Measurements from ENCODE around the gene RNF186.
"Not testable (repeated sequence)": the region's sequence is repeated elsewhere in the genome, so short reads cannot be mapped to it uniquely, and the experiment has no call there.

RNF186 gene

DNA sequence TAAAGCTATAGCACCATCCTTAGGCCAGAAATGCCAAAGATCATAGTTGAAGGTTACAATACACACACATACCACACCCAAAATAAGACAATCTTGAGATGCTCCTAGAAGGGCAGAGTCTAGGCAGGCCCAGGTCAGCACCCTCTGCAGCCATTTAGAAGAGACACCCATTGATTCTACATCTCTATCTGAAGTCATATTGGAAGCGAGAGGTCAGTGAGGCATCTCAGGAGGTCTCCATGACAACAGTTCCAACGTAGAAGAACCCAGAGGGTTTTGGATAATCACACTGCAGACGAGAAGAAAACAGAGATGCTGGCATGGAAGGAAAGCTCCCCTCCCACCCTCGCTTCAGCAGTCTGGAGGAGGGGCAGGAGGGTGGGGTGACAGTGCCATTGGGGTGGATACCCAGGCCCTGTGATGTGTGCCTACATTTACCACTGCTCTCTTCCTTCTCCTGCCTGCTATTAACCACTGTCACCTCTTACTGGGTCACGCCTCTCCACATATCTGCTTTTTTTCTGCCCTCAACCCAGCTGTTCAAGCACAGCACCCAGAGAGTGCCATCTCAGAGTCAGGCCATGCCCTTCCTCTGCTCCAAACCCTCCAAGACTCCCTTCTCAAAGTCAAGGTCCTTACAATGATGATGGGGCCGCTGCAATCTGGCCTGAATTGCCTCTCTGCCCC lies 21.6 kb downstream of the RNF186 start:
- DNase-seq: no peak

DNA sequence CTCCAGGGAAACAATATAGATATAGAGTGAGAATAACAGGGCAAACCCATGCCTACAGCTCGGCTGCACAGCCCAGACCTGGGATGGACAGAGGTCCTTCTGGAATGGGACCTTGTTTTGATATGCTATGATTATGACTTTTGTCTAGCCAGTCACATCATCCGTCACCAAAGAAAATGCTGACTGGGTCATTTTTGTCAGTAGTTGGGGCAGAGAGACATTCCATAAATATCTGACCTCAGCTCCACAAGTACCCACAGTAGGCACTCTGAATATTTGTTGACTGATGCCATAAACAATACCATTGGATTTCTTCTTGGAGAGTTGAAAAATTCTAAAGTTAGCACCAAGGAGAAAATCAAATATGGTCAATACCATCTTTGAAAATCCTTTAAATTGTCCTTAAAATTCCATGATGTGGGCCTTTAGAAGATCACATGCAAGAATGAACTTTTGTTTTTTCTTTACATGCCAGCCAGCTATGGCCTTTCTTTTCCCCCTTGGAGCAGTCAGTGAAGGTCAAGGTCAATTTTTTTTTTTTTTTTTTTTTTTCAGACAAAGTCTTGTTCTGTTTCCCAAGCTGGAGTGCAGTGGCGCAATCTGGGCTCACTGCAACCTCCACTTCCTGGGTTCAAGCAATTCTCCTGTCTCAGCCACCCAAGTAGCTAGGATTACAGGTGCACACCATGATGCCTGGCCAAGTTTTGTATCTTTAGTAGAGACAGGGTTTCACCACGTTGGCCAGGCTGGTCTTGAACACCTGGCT lies 22.7 kb downstream of the RNF186 start:
- no peak for DNase-seq

DNA sequence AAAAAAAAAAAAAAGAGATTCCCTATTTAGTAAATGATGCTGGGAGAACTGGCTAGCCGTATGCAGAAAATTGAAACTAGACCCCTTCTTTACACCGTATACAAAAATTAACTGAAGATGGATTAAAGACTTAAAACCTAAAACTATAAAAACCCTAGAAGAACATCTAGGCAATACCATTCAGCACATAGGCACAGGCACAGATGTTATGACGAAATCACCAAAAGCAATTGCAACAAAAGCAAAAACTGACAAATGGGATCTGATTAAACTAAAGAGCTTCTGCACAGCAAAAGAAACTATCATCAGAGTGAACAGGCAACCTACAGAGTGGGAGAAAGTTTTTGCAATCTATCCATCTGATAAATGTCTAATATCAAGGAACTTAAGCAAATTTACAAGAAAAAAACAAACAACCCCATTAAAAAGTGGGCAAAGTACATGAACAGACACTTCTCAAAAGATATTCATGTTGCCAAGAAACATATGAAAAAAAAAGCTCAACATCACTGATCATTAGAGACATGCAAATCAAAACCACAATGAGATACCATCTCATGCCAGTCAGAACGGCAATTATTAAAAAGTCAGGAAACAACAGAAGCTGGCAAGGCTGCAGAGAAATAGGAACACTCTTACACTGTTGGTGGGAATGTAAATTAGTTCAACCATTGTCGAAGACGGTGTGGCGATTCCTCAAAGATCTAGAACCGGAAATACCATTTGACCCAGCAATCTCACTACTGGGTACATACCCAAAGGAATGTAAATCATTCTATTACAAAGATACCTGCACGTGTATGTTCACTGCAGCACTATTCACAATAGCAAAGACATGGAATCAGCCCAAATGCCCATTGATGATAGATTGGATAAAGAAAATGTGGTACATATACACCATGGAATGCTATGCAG lies 24.8 kb downstream of the RNF186 start:
- DNase-seq: not testable (repeated sequence)

DNA sequence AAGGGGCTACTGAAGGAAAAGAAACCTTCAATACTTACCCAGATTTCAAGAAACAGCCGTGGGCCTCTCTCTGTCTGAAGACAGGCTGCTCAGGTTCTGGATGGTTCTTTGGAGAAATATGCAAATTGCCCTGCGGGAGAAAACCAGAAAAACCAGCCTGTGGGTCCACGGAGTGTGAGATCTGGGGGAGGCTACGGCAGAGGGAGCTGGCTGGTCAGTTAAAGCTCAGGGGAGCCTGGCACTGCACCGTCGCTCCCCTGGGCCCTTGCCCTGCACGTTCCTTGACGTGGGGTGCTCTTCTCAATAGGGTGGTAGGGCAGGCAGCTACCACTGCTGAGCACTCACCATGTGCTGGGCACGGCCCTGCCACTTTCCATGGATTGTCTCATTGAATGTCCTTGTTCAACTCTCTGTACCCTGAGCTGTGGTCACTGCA lies 28.1 kb downstream of the RNF186 start:
- no peak for DNase-seq

DNA sequence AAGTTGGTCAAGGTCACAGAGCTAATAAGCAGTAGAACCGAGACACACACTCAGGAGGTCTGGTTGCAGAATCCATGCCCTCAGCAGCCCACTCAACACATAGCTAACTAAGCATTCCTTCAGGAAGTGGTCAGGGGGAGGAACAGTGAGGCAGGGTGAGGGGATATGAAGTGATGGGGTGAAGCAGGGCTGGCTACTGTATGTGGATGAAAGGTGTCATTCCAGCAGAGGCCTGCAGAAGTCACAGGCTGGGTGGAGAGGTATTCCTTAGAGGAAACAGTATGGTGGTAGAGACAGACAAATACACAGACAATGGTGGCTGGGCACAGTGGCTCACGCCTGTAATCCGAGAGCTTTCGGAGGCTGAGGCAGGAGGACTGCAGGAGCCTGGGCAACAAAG lies 29.4 kb downstream of the RNF186 start:
- no peak for DNase-seq

DNA sequence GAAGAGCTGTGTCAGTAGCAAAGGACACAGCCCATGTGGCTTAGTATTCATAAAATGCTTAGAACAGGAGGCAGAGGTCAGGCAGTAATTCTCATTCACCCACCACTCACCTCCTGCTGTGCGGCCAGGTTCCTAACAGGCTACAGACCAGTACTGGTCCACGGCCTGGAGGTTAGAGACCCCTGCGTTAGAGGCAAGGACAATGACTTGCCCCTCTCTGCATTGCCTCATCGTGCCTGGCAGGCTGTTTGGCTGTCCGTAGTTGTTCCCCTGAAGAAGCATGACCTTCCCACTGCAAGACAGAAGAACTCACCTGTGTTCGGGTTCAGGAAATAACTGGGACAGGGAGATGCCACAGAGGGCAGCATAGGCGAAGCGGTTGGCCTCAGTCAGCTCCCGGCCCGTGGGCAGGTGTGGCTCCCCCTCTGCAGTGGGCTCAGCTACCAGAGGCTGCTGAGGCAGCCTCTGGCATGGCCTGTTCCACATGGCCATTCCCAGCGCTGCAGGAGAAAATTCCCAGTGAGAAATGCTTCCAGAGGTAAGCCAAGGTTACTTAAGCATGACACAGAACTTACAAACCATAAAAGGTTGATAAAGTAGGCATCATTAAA lies 34.7 kb downstream of the RNF186 start:
- DNase-seq: no peak

DNA sequence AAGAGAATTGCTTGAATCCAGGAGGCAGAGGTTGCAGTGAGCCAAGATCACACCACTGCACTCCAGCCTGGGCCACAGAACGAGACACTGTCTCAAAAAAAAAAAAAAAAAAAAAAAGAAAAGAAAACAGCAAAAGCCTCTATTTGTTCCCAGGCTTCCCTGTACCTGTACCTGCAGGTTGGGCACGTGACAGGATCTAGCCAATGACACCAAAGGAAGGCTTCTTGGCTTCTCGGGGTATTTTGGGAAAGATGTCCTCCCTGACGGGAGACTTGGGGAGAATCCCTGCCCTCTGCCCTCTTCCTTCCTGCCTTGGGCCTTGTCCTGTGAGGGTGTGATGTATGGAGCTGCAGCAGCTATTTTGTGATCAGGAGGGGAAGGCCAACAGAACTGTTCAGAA lies 38.1 kb downstream of the RNF186 start:
- DNase-seq: no peak

DNA sequence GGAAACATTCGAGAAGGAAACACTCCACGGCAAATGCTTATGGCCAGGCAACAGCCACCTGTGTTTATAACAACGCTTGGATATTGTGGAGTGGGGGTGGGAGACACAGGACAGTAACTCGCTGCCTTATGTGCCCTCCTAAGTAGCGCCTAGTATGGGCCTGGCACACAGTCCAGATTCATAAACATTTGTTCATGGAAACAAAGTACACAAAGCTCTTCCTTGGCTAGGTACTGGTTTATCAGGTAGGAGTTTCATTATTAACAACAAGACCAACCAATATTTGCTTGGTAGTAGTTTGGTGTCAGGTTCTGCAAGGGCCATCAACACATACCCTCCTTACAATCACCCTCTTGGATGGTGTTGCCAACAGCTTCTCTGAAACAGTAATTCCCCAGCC lies 38.8 kb downstream of the RNF186 start:
- no peak for DNase-seq

DNA sequence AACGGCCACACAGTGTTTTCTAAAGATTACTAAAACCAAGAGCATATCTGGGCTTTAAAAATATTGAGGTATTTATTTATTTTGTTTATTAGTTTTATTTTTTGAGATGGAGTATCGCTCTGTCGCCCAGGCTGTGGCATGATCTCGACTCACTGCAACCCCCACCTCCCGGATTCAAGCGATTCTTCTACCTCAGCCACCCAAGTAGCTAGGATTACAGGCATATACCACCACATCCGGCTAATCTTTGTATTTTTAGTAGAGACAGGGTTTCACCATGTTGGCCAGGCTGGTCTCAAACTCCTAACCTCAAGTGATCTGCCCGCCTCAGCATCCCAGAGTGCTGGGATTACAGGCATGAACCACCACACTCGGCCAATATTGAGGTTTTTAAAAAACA lies 39.3 kb downstream of the RNF186 start:
- DNase-seq: no peak

DNA sequence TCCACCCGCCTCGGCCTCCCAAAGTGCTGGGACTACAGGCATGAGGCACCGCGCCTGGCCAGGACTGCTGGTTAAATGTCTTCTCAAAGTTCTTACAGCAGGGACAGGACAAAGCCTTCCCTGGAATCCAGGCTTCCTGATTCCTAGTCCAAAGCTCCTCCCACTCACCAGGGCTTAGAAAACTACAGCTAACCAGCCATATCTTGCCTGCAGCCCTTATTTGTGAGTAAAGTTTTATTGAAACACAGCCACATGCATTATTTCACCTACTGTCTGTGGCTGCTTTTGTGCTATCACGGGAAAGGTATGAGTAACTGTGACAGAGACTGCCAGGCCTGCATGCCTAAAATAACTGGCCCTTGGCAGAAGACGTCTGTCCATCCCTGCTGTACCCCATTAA lies 39.8 kb downstream of the RNF186 start:
- no peak for DNase-seq

DNA sequence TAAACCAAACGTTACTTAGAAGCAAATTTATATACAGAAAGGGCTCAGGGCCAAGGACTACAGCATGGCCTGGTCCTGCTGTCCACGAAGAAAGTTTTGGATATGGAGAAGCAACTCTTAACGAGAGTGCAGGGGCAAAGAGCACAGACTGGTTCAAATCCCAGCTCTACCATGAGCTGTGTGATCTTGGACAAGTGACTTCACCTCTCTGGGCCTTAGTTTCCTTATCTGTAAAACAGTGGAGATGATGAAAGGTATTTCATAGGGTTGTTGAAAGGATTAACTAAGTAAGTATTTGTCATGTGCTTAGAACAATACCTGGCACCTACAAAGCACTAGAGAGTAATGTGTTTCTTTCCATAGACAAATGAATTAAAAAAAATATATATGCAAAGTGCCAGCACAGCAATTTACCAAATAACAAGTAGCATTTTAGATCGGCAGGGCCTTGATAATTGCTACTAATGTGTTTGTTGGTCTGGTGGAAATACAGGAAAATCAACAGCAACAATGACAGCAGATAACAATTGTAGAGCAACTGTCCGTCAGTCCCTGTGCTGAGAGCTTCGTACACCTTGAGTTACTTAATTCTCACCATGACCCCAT lies 40.8 kb downstream of the RNF186 start:
- DNase-seq: no peak

DNA sequence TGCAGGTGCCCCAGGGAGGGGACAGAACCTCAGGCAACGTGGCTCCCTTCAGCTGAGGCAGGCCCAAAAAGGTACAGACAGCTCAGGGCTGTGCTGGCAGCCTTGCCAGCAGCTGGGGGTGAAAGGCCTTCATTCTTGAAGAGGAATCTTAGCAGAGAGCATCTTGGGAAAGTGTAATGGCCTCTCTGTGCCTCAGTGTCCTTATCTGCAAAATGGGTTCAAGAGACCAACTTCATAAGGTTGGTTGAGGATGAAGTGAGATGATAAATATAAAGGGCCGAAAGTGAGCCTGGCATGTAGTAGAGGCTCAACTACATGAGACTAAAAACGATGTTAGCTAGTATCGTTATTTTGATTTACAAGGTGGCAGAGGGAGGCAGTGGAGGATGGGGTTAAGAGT lies 41.6 kb downstream of the RNF186 start:
- no peak for DNase-seq

DNA sequence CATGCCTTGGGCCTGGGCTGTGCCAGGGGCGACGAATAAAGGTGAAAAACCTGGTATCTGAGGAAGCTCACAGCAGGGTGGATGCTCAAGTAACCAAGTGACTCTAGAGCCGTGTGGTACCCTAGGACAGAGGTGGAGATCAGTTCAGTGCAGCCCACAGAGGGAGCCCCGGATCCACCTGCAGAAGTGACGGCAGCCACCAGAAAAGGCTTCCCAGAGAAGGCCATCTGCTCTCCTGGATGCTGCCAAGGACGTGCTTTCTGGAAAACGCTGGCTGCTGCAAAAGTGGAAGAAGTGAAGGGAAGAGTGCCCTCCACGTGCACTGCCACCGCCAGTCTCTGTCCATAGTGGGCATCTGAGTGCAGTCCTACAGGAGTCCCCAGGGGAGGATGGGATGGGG lies 43.0 kb downstream of the RNF186 start:
- DNase-seq: no peak

DNA sequence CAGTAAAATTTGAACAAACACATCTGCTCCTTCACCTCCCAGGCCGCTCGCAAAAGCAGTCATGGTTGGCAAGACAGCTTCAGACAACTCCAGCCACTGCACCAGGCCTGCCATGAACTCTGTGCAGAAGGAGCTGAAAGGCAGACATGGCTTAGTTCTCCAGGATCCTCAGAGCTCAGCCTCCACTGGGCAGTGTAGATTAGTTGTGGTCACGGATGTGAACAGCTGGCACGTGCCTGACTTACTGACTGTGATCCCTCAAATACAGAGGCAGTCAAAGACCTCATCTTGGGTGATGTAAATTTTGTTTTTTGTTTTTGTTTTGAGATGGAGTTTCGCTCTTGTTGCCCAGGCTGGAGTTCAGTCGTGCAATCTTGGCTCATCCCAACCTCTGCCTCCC lies 43.7 kb downstream of the RNF186 start:
- no peak for DNase-seq

DNA sequence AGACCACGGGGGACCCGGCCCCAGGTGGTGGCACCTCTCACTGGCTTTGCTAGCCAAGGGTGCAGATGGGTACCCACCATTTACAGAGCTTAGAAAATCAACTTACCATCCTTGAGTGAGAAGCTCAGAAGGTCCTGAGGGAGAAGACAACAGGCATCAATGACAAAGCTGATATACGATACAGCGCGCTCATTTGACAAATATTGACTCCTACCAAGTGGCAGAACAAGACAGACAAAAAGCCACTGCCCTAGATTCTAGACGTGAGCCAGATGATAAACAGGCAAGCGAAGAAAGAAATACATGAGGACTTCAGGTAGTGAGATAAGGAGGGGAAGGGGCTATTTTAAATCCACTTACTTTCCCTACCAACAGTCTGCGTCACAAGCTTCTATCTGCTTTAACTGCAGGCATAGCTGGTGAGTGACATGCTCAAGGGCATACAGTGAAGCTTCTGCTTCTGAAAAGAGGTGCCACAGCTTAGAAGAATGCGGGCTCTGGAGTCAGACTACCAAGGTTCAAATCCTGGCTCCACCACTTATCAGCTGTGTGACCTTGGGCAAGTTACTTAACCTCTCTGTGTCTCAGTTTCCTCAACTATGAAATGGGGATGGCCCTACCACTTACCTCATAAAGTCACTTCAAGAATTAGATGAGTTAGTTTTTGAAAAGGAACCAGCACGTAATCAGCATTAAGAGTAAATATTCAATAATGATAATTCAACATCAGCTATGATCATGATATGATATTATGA lies 44.5 kb downstream of the RNF186 start:
- DNase-seq: no peak

DNA sequence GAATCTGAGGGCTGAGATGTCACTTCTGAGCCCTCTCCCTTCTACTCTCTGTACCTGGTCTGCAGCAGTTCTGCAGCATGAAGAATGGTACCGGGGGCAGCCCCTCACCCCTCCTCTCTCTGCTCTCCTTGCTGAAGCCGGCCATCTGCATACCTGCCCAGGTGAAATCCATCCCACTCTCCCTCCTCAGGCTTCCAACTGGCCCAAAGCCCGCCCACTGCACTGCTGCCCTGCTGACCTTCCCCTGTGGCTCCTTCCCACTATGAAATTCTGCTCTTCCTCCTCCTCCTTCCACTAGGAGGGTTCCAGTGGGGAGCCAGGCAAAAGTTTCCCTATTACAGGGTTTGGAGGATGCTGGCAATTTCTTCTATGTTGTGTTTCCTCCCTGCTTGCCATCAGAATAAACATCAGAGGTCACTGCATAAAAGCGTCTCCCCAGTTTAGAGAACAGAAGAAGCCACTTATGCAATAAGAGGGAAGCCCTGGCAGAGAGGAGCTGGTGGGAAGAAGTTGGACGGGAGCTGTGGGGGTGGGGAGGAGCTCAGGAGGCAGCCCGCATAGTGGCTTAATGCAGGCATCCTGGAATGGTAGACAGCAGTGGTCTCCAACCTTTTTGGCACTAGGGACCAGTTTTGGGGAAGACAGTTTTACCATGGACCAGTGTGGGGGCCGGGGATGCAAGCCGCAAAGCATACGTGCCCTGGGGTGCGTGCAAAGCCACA lies 45.7 kb downstream of the RNF186 start:
- DNase-seq: peak in 3 of 4 experiments; percentile 13 to 39 (median 22)

DNA sequence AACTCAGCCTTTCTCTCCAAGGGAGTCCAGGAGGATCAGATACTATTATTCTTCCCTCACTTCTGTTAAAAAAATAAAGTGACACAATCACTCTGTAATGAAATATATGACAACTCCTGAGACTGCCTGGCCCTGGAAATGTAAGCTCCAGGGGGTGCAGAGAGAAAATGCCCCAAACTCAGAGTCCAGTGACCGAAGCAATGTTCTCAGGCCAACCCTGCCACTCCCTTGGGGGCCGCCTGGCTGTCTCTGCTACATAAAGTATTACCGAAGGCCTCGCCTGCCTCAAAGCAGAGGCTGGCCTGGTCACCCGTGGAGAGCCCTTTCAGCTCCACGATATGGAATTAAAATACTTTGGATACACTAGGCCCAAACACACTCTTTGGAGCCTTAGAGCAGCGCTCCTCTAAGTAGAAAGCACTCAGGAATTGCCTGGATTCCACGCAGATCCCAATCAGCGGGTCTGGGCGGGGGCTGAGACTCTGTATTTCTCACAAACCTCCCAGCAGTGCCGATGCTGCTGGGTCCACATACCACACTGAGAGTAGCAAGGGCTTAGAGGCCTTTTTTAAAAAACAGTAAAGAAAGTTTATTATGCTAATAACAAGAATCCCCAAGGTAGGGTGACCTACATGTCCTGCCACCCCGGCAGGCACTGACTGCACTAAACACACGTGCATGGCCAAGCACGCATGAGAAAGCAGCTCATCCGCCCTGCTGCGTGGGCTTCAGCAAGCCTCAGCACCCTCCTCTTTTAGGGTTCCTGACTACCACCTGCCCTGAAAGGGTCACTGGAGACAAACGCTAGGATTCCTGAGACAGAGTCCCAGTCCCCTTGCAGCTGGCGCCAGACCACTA lies 46.5 kb downstream of the RNF186 start:
- DNase-seq: no peak

DNA sequence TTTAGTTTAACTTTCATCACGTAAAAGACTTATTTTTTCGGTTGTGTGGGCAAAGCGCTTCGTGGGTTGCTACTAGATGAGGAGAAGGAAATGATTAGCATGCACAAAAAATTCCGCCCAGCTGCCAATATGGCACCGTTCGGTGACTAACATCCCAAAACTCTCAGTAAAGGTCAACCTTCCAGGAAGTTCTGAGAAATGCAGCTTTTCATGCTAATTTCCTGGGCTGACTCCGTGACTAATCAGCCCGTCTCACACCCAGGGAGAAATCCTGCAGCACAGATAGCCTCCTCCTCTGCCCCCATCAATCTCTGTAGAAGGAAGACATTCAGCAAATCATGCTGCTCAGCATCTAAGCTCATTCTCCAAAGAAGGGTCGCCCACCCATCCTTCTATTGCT lies 49.5 kb downstream of the RNF186 start:
- peak in 2 of 4 experiments; percentile 7 to 17 for DNase-seq

DNA sequence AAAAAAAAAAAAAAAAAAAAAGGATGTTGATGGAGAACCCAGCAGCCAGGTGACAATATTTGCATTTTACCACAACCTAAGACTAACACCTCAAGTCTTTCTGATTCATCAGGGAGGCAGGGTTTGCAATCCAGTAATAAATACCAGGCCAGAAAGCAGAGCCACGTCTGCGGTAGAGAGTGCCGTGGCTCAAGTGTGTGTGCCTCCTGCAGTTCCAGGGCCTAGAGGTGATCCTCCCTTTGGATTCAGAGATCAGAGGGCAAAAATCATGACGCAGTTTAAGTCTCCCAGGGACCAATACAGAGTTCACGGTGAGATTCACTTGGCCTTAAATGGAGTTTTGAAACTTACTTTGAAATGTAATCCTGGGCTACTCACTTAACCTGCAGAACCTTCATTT lies 50.2 kb downstream of the RNF186 start:
- DNase-seq: no peak
